ENCODE data around the gene CMBL. TPM values are rescaled to one million over a fixed set of nuclear protein-coding genes. Genes with fewer than 3 reads are reported as not detected.
"Not testable (repeated sequence)": the region's sequence is repeated elsewhere in the genome, so short reads cannot be mapped to it uniquely, and the experiment has no call there.

The CMBL gene
- total RNA-seq, 1 donor from 2014 or later = 0.75 TPM

DNA sequence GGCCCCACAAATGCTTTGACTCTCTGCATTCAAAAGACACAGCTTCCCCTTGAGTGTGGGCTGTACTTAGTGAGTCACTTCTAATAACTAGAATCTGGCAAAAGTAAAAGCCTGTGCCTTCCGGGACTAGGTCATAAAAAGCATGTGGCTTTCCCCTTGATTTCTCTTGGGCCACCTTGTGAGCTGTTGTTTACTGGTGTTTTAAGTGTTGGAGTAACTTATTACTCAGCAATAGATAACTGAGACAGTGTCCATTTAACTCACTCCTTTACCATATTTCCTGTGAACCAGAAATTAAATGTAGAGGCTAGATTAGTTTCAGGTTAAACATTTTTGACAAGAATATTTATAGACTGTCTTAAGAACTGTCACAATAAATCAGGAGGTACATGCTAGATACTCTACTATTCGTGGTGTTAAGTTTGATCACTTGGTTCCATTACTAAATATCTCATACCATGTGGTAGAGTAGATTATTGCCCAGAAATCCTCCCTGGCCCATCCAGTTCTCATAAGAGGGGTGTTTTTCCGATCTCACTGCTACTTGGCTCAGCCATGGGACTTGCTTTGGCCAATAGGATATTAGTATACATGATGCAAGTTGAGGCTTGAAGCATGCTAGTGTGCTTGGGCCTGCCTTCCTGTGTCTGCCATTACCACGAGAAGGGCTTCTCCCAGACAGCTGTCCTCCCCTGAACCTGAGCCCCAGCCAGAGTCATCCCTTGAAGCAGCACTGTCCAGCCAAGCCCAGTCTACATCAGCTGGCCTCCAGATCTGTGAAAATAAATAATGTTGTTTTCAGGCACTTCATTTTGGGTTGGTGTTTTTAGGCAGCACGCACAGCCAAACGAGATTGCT lies 10.4 kb upstream of the CMBL start:
- Histone ChIP-seq H3K27ac (no peak overlapping the region), H3K4me3 (no peak overlapping the region), H3K27me3 (no peaks in the 10 kb centered on the region), H3K4me1 (no peaks in the 10 kb centered on the region), H3K9me3 (no peaks in the 10 kb centered on the region), H3K36me3 (no peaks in the 10 kb centered on the region)
- no peak for DNase-seq (ENCODE audit: low spot score in 2 of 2)
- TF ChIP-seq, protein P1, sequence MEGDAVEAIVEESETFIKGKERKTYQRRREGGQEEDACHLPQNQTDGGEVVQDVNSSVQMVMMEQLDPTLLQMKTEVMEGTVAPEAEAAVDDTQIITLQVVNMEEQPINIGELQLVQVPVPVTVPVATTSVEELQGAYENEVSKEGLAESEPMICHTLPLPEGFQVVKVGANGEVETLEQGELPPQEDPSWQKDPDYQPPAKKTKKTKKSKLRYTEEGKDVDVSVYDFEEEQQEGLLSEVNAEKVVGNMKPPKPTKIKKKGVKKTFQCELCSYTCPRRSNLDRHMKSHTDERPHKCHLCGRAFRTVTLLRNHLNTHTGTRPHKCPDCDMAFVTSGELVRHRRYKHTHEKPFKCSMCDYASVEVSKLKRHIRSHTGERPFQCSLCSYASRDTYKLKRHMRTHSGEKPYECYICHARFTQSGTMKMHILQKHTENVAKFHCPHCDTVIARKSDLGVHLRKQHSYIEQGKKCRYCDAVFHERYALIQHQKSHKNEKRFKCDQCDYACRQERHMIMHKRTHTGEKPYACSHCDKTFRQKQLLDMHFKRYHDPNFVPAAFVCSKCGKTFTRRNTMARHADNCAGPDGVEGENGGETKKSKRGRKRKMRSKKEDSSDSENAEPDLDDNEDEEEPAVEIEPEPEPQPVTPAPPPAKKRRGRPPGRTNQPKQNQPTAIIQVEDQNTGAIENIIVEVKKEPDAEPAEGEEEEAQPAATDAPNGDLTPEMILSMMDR (IDR thresholded peaks at IDR 0.05) = no peak
- intact Hi-C loops (cut with DNase I) = no loop called here

DNA sequence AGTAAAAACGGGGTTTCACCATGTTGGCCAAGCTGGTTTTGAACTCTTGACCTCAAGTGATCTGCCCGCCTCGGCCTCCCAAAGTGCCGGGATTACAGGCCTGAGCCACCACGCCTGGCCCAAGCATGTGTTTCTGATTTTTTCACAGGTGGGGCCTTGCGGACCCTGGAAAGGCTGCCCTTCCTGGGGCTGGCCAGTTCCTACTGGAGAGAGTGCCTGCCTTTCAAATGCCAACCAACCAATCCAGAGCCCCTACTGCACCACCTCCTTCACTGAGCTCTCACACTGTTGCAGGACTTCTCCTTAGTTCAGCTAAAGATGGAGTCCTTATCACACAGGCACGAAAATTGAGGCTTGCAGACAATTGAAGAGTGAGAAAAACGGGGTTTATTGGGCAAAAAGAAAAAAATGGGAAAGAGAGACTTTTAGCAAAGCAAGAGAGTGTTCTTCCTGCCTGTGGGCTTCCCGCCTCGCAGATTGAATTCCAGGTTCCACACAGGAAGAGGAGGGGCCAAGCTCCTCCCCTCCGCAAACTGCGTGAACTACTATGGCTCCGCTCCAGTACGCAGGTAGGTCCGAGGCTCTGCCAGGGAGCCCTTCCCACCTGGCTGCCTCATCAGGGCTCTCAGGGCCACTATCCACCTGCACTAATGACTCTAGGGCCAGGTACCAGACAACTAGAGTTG lies 8.3 kb upstream of the CMBL start:
- Histone ChIP-seq H3K27ac (no peak overlapping the region), H3K4me3 (no peak overlapping the region), H3K9me3 (no peaks in the 10 kb centered on the region), H3K36me3 (no peaks in the 10 kb centered on the region), H3K4me1 (no peaks in the 10 kb centered on the region), H3K27me3 (no peaks in the 10 kb centered on the region)
- intact Hi-C loops (cut with DNase I) = no loop called here
- TF ChIP-seq, protein P1 (IDR thresholded peaks at IDR 0.05) = no peak
- DNase-seq (ENCODE audit: low spot score in 2 of 2) = no peak

DNA sequence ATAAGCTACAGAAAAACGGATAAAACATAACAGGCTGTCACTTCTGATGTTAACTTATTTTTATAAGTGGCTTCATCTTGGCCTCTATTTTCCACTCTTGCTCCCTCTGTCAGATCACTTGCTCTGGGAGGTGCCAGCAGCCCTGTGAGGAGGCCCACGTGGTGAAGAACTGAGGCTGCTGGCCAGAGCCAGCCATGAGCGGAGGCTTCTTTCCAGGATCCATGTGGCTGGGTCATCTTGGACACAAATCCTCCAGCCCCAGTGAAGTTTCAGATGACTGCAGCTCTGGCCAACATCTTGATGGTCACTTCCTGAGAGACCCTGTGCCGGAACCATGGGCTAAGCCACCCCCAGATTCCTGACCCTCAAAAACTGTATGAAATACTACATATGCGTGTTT lies 7.5 kb upstream of the CMBL start:
- no peak for DNase-seq (ENCODE audit: low spot score in 2 of 2)
- TF ChIP-seq, protein P1 (IDR thresholded peaks at IDR 0.05) = no peak
- Histone ChIP-seq H3K36me3 (no peaks in the 10 kb centered on the region), H3K9me3 (no peaks in the 10 kb centered on the region), H3K4me3 (no peak overlapping the region), H3K27ac (no peak overlapping the region), H3K27me3 (no peaks in the 10 kb centered on the region), H3K4me1 (no peaks in the 10 kb centered on the region)
- intact Hi-C loops (cut with DNase I) = no loop called here

DNA sequence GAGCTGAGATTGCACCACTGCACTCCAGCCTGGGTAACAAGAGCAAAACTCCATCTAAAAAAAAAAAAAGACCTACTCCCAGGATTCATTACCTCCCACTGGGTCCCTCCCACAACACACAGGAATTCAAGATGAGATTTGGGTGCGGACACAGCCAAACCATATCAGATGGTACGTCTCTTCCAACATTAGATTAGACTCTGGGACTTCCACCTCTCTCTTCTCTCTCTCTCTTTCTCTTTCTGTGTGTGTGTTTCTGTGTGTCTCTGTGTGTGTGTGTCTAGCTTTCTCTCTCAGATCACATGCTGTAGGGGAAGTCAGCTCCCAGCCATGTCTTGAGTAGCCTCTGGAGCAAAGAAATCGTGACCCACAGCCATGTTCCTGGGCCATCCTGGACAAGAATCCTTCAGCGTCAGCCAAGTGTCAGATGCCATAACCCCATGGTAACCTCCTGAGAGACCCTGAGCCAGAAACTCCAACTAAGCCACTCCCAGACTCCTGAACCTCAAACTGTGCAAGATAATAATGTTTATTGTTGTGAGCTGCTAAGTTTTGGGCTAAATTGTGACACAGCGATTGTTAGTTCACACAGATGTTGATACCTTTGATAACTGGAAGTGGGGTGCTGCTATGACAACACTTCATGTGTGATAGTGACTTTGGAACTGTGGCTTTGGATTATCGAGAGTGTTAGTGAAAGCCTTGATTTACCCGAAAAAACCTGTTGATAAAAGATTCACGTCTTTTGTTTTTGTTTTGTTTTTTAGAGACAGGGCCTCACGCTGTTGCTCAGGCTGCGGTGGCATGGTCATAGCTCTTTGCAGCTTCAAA lies 4.1 kb upstream of the CMBL start:
- H3K27me3 ChIP-seq = no peaks in the 10 kb centered on the region
- no peak overlapping the region for H3K4me3 ChIP-seq
- intact Hi-C loops (cut with DNase I) = no loop called here
- no peak for DNase-seq (ENCODE audit: low spot score in 2 of 2)
- peaks cover 0 to 6% of the 10 kb centered on the region in 2 donors for H3K4me1 ChIP-seq
- H3K27ac ChIP-seq = no peak overlapping the region
- no peaks in the 10 kb centered on the region for H3K9me3 ChIP-seq
- H3K36me3 ChIP-seq = no peaks in the 10 kb centered on the region
- TF ChIP-seq, protein P1 (IDR thresholded peaks at IDR 0.05) = no peak

DNA sequence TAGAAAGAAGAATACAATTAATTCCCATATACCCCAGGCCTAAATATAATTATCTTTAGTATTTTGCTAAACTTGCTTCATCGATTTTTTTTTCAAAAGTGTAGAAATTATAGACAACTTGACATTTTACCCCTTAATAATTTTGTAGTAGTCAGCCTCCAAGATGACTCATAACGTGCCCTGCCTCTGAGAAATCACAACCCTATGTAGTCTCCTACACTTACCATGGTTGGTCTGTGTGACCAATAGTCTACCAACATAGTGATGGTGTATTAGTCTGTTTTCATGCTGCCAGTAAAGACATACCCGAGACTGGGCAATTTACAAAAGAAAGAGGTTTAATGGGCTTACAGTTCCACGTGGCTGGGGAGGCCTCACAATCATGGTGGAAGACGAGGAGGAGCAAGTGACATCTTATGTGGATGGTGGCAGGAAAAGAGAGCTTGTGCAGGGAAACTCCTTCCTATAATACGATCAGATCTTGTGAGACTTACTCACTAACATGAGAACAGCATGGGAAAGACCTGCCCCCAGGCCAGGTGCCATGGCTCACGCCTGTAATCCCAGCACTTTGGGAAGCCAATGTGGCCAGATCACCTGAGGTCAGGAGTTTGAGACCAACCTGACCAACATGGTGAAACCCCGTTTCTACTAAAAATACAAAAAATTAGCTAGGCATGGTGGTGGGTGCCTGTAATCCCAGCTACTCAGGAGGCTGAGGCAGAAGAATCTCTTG lies 3.3 kb upstream of the CMBL start:
- H3K4me1 ChIP-seq = peaks cover 0 to 11% of the 10 kb centered on the region in 2 donors
- H3K4me3 ChIP-seq; DNase-seq (ENCODE audit: low spot score in 2 of 2); H3K9me3 ChIP-seq; H3K36me3 ChIP-seq; intact Hi-C loops (cut with DNase I); H3K27me3 ChIP-seq; H3K27ac ChIP-seq: not testable (repeated sequence)
